ENCODE data around the gene RASD1. TPM values are rescaled to one million over a fixed set of nuclear protein-coding genes. Genes with fewer than 3 reads are reported as not detected.
"Not testable (repeated sequence)": the region's sequence is repeated elsewhere in the genome, so short reads cannot be mapped to it uniquely, and the experiment has no call there.

Gene RASD1
- total RNA-seq, 4 donors from 2014 or later: 23.5 to 83.8 (median 61.3) TPM

DNA sequence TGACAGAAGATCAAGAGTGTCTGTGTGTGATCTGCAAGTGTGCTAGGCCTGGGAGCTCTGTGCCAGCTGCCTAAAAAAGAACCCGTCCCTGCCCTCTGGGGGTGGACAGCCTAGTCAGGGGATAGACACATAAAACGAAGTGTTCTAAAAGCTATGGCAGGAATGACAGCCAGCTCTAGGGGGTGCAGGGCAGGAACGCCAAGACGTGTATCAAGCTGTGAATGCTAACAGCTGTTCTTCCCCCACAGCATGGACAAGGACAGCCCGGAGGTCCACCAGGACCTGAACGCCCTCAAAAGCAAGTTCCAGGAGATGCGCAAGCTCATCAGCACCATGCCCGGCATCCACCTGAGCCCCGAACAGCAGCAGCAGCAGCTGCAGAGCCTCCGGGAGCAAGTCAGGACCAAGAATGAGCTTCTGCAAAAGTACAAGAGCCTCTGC is 5.1 kb downstream of the RASD1 start:
- in situ Hi-C loops (cut with MboI; ENCODE audit: low pct_ligation_motif_present in 1 of 4, low pct_unique_long_range_greater_than_20kb in 1 of 4, low sequenced_read_pairs in 3 of 4) (no loop called here), intact Hi-C loops (cut with DNase I; ENCODE audit: low total_unique reads) (no loop called here)
- Histone ChIP-seq H3K27ac (no peak overlapping the region), H3K4me1 (peaks cover 9 to 33% (median 19%) of the 10 kb centered on the region in 4 donors), H3K27me3 (peaks cover 7% of the 10 kb centered on the region), H3K4me3 (no peak overlapping the region), H3K36me3 (peaks cover 0 to 16% (median 4%) of the 10 kb centered on the region in 4 donors), H3K9me3 (no peaks in the 10 kb centered on the region)
- DNase-seq: no peak
- 94% methylated on average over 10 of the region's 10 CpGs; no CpG with 5 or more reads in 1 of the 2 donors for WGBS, 2 donors (ENCODE audit: low coverage in 1 of 2)
- TF ChIP-seq POLR2A (IDR thresholded peaks at IDR 0.05): no peak
- TF ChIP-seq, protein P1, sequence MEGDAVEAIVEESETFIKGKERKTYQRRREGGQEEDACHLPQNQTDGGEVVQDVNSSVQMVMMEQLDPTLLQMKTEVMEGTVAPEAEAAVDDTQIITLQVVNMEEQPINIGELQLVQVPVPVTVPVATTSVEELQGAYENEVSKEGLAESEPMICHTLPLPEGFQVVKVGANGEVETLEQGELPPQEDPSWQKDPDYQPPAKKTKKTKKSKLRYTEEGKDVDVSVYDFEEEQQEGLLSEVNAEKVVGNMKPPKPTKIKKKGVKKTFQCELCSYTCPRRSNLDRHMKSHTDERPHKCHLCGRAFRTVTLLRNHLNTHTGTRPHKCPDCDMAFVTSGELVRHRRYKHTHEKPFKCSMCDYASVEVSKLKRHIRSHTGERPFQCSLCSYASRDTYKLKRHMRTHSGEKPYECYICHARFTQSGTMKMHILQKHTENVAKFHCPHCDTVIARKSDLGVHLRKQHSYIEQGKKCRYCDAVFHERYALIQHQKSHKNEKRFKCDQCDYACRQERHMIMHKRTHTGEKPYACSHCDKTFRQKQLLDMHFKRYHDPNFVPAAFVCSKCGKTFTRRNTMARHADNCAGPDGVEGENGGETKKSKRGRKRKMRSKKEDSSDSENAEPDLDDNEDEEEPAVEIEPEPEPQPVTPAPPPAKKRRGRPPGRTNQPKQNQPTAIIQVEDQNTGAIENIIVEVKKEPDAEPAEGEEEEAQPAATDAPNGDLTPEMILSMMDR (IDR thresholded peaks at IDR 0.05): no peak
- no peak for TF ChIP-seq POLR2AphosphoS5 (IDR thresholded peaks at IDR 0.05)
- TF ChIP-seq EP300 (IDR thresholded peaks at IDR 0.05; ENCODE audit: low read depth): no peak

DNA sequence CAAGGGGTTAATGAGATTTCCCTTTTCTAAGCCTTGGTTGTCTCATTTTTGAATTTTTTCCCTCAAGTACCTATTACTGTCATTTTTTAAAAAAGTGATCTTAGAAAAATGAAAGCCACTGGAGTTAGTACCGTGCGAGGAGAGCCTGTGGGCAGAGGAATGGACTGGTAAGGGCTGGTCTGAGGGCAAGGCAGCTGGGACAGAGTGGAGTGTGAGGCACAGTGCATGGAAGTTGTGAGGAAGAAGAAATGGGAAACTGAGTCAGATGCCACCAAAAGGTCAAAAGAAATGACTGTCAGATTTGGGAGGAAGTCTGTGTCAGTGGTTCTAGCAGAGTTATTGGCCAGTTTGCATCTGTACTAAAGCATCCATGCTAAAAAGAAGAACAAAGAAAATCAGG is 8.2 kb downstream of the RASD1 start:
- no peak for DNase-seq
- intact Hi-C loops (cut with DNase I; ENCODE audit: low total_unique reads) (no loop called here), in situ Hi-C loops (cut with MboI; ENCODE audit: low pct_ligation_motif_present in 1 of 4, low pct_unique_long_range_greater_than_20kb in 1 of 4, low sequenced_read_pairs in 3 of 4) (no loop called here)
- Histone ChIP-seq H3K36me3 (peaks cover 0 to 16% (median 4%) of the 10 kb centered on the region in 4 donors), H3K4me1 (peaks cover 0 to 6% (median 0%) of the 10 kb centered on the region in 4 donors), H3K27me3 (no peaks in the 10 kb centered on the region), H3K4me3 (no peak overlapping the region), H3K9me3 (no peaks in the 10 kb centered on the region), H3K27ac (no peak overlapping the region)
- WGBS, 2 donors (ENCODE audit: low coverage in 1 of 2): 48 to 100% methylated on average over 1 to 2 of the region's 2 CpGs
- TF ChIP-seq POLR2AphosphoS5 (IDR thresholded peaks at IDR 0.05) (no peak), EP300 (IDR thresholded peaks at IDR 0.05; ENCODE audit: low read depth) (no peak), POLR2A (IDR thresholded peaks at IDR 0.05) (no peak)
- TF ChIP-seq, protein P1 (IDR thresholded peaks at IDR 0.05): no peak

DNA sequence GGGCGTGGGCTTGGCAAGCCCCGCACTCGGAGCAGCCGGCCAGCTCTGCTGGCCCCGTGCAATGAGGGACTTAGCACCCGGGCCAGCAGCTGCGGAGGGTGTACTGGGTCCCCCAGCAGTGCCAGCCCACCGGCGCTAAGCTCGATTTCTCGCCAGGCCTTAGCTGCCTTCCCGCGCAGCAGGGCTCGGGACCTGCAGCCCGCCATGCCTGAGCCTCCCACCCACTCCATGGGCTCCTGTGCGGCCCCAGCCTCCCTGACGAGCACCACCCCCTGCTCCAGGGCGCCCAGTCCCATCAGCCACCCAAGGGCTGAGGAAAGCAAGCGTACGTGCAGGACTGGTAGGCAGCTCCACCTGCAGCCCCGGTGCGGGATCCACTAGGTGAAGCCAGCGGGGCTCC is 9.8 kb downstream of the RASD1 start:
- H3K36me3 ChIP-seq: peaks cover 0 to 17% (median 3%) of the 10 kb centered on the region in 4 donors
- H3K4me1 ChIP-seq; H3K27ac ChIP-seq; H3K4me3 ChIP-seq; in situ Hi-C loops (cut with MboI; ENCODE audit: low pct_ligation_motif_present in 1 of 4, low pct_unique_long_range_greater_than_20kb in 1 of 4, low sequenced_read_pairs in 3 of 4); H3K9me3 ChIP-seq; H3K27me3 ChIP-seq; DNase-seq; intact Hi-C loops (cut with DNase I; ENCODE audit: low total_unique reads): not testable (repeated sequence)
- WGBS, 2 donors (ENCODE audit: low coverage in 1 of 2): 96% methylated on average over 23 of the region's 23 CpGs; no CpG with 5 or more reads in 1 of the 2 donors

DNA sequence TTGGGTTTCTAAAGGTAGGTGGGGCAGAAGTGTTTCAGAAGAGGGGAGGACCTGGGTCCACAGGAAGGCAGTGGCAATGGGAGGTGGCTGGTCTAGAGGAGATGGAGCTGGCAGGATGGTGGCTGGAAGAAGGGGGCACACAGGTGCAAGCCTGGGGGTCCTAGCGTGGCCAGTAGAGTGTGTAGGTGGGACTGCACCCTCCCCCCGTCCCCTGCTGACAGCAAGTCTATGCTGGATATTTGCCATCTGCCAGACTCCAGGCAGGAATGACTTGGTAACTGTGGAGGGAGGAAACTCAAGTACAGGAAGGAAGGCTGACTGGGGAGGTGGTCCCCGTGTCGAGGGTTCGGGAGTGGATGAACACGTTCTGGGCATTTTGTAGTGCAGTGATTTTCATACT is 10.8 kb downstream of the RASD1 start:
- Histone ChIP-seq H3K36me3 (peaks cover 0 to 14% (median 0%) of the 10 kb centered on the region in 4 donors), H3K27ac (no peak overlapping the region), H3K27me3 (no peaks in the 10 kb centered on the region), H3K9me3 (no peaks in the 10 kb centered on the region), H3K4me3 (no peak overlapping the region), H3K4me1 (peaks cover 0 to 16% (median 0%) of the 10 kb centered on the region in 4 donors)
- WGBS, 2 donors (ENCODE audit: low coverage in 1 of 2): 99 to 100% methylated on average over 2 to 6 of the region's 6 CpGs
- intact Hi-C loops (cut with DNase I; ENCODE audit: low total_unique reads): no loop called here
- TF ChIP-seq, protein P1 (IDR thresholded peaks at IDR 0.05): no peak
- TF ChIP-seq POLR2A (IDR thresholded peaks at IDR 0.05) (no peak), EP300 (IDR thresholded peaks at IDR 0.05; ENCODE audit: low read depth) (no peak), POLR2AphosphoS5 (IDR thresholded peaks at IDR 0.05) (no peak)
- DNase-seq: no peak
- in situ Hi-C loops (cut with MboI; ENCODE audit: low pct_ligation_motif_present in 1 of 4, low pct_unique_long_range_greater_than_20kb in 1 of 4, low sequenced_read_pairs in 3 of 4): no loop called here

DNA sequence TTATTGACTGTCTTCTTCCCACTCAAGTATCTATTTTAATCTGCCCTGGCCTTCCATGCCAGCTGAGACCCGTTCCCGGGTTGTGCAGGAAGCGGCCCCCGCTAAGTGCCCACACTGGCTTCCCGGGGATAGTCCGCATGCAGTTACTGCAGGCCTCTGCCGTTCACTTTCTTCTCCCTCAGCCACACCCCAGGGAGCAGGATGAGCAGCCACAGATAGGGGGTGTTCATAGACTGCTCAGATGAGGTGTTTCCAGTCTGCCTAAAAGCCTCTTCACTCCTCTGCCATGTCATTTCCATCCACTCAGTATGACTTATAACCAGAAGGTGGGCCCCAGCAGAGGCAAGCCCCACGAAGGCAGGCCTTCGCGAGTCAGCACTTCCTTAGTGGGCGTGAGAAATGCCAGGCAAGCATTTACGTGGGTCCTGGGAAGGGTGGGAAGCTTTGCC is 11.7 kb downstream of the RASD1 start:
- Histone ChIP-seq H3K4me1 (peaks cover 0 to 26% (median 0%) of the 10 kb centered on the region in 4 donors), H3K9me3 (no peaks in the 10 kb centered on the region), H3K36me3 (peaks cover 0 to 14% (median 0%) of the 10 kb centered on the region in 4 donors), H3K27me3 (no peaks in the 10 kb centered on the region), H3K27ac (no peak overlapping the region), H3K4me3 (no peak overlapping the region)
- intact Hi-C loops (cut with DNase I; ENCODE audit: low total_unique reads) (loop anchor here (5.0 kb wide), 1 partner anchor 77 kb away; no protein-coding TSS in a partner anchor), in situ Hi-C loops (cut with MboI; ENCODE audit: low pct_ligation_motif_present in 1 of 4, low pct_unique_long_range_greater_than_20kb in 1 of 4, low sequenced_read_pairs in 3 of 4) (no loop called here)
- TF ChIP-seq, protein P1 (IDR thresholded peaks at IDR 0.05): no peak
- TF ChIP-seq POLR2AphosphoS5 (IDR thresholded peaks at IDR 0.05) (no peak), POLR2A (IDR thresholded peaks at IDR 0.05) (no peak), EP300 (IDR thresholded peaks at IDR 0.05; ENCODE audit: low read depth) (no peak)
- DNase-seq: no peak
- 63 to 100% methylated on average over 1 to 12 of the region's 12 CpGs for WGBS, 2 donors (ENCODE audit: low coverage in 1 of 2)

All from transverse colon (tissue), 4 donors.